GM23338 (cell line): ENCODE results near the gene DLG2. TPM values are rescaled to one million over a fixed set of nuclear protein-coding genes. Genes with fewer than 3 reads are reported as not detected.

Experiments
- ATAC-seq: fragments of 200-7000 bp; cut with Tn5 transposase; 3 replicates; pipeline ENCODE4 v1.9.1; 2020
- DNase-seq: peaks from one replicate; pipeline ENCODE4 v3.0.0-alpha.2; 2015; ENCODE audit warnings: low spot score
- H2AFZ ChIP-seq: fragments of 200-600 bp; sonication (generic); 2 replicates; pipeline ENCODE4 v1.8.0; 2016; ENCODE audit warnings: antibody characterized with exemption, mild to moderate bottlenecking, moderate library complexity
- H3F3A ChIP-seq: fragments of 200-600 bp; sonication (generic); replicated peaks from 2 replicates; pipeline ENCODE4 v1.8.0; 2017; ENCODE audit warnings: antibody characterized with exemption, mixed run types, low read depth
- H3K27ac ChIP-seq: fragments of 200-600 bp; sonication (generic); 2 replicates; pipeline ENCODE4 v1.6.1; 2016; ENCODE audit warnings: low read depth
- H3K27me3 ChIP-seq: fragments of 200-600 bp; sonication (generic); 2 replicates; pipeline ENCODE4 v1.8.0; 2016; ENCODE audit warnings: mild to moderate bottlenecking, mixed run types, moderate library complexity; ENCODE audit not compliant: insufficient read depth
- H3K36me3 ChIP-seq: fragments of 200-600 bp; sonication (generic); 2 replicates; pipeline ENCODE4 v1.8.0; 2016; ENCODE audit warnings: mild to moderate bottlenecking; ENCODE audit not compliant: insufficient read depth
- H3K4me1 ChIP-seq: fragments of 200-600 bp; sonication (generic); 2 replicates; pipeline ENCODE4 v1.8.0; 2016; ENCODE audit warnings: mild to moderate bottlenecking, moderate library complexity; ENCODE audit not compliant: insufficient read depth
- H3K4me2 ChIP-seq: fragments of 200-600 bp; sonication (generic); 2 replicates; pipeline ENCODE4 v1.7.1; 2017; ENCODE audit warnings: mixed run types
- H3K4me3 ChIP-seq: fragments of 200-600 bp; sonication (generic); 2 replicates; pipeline ENCODE4 v1.6.1; 2016; ENCODE audit warnings: mixed run types
- H3K79me2 ChIP-seq: fragments of 200-600 bp; sonication (generic); replicated peaks from 2 replicates; pipeline ENCODE4 v1.8.0; 2017; ENCODE audit warnings: mild to moderate bottlenecking; ENCODE audit not compliant: insufficient read depth
- H3K9me2 ChIP-seq: fragments of 200-600 bp; sonication (generic); 2 replicates; pipeline ENCODE4 v1.8.0; 2017; ENCODE audit not compliant: insufficient read depth
- H4K20me1 ChIP-seq: fragments of 200-600 bp; sonication (generic); replicated peaks from 2 replicates; pipeline ENCODE4 v1.8.0; 2017; ENCODE audit warnings: mild to moderate bottlenecking; ENCODE audit not compliant: insufficient read depth
- H3K27ac Mint-ChIP-seq: 2 replicates; pipeline ENCODE4 v1.8.0; 2020; ENCODE audit warnings: inconsistent platforms, mild to moderate bottlenecking, moderate library complexity, mixed read lengths
- H3K27me3 Mint-ChIP-seq: 3 replicates; pipeline ENCODE4 v1.8.0; 2022; ENCODE audit warnings: low read depth, mild to moderate bottlenecking, moderate library complexity, mixed read lengths, inconsistent platforms; ENCODE audit not compliant: insufficient read depth, poor library complexity
- H3K36me3 Mint-ChIP-seq: 3 replicates; pipeline ENCODE4 v1.8.0; 2021; ENCODE audit warnings: low read depth, mild to moderate bottlenecking, inconsistent platforms, moderate library complexity, mixed read lengths
- H3K4me1 Mint-ChIP-seq: 3 replicates; pipeline ENCODE4 v1.8.0; 2020; ENCODE audit warnings: mild to moderate bottlenecking, inconsistent platforms, mixed read lengths
- H3K4me3 Mint-ChIP-seq: 3 replicates; pipeline ENCODE4 v1.8.0; 2021; ENCODE audit warnings: moderate library complexity, mild to moderate bottlenecking, inconsistent platforms, mixed read lengths
- H3K9me3 Mint-ChIP-seq: 3 replicates; pipeline ENCODE4 v1.8.0; 2020; ENCODE audit warnings: moderate library complexity, mild to moderate bottlenecking, inconsistent platforms, mixed read lengths
- CREB1 ChIP-seq: fragments of 250-450 bp; sonication (Bioruptor Pico); IDR thresholded peaks from 2 replicates; pipeline ENCODE4 v1.5.0; 2020; ENCODE audit warnings: low read depth, mild to moderate bottlenecking, moderate library complexity
- CTCF ChIP-seq, 2 experiments: fragments of 200-600 bp in 1 of 2; sonication (generic) in 1 of 2; conservative IDR thresholded peaks; 2 replicates each; pipeline versions ENCODE4 v1.5.1 to v1.6.1; 2016 to 2017; ENCODE audit warnings: antibody characterized with exemption in 2 of 2, low read depth in 2 of 2, mild to moderate bottlenecking in 2 of 2, moderate library complexity in 1 of 2
- polyA plus RNA-seq: library from polyadenylated mRNA; unstranded; fragments of >200 nt; fragmentation: Nextera tagmentation; extraction: Ambion mirVana; gene quantifications from 2 replicates; pipeline ENCODE4 v1.2.1, GENCODE V29; 2016
- total RNA-seq: library from RNA; depleted of rRNA; stranded (reverse); fragments of >200 nt; shearing (Covaris generic); gene quantifications from 2 replicates; pipeline ENCODE4 v1.2.3, GENCODE V29; 2014
- TF ChIP-seq, protein P1 (sequence below): fragments of 250-450 bp; sonication (Bioruptor Pico); IDR thresholded peaks from 2 replicates; pipeline ENCODE4 v1.5.0; 2020; ENCODE audit warnings: mild to moderate bottlenecking, moderate library complexity

Gene DLG2
- total and polyA plus RNA-seq, 2 experiments from 2014 or later, result 19.8 to 21.5 TPM

DNA sequence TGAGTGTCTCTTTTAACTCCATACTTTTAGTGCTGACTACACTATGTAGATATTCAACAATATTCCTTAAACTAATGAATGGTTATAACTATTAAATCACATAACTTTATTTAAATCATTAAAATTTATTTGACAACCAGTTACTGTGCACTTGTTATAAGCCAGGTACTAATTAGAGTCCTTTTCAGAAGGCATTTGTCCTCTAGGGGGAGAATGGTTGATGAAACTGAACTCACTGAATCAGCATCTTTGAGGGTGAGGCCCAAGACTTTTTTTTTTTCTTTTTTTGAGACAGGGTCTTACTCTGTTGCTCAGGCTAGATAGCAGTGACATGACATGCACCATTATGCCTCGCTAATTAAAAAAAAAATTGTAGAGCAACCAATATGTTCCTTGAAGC is 1825.3 kb downstream of the DLG2 start:
- H2AFZ ChIP-seq, result no peak overlapping the region
- no peaks in the 10 kb centered on the region for H3F3A ChIP-seq
- H3K36me3 Mint-ChIP-seq, result no peaks in the 10 kb centered on the region
- H4K20me1 ChIP-seq, result no peaks in the 10 kb centered on the region
- peak; percentile 64 for DNase-seq
- H3K79me2 ChIP-seq, result no peaks in the 10 kb centered on the region
- ATAC-seq, result peak; percentile 62
- no peak overlapping the region for H3K4me3 ChIP-seq
- peak; percentile 40 to 60 for TF ChIP-seq CTCF (conservative IDR thresholded peaks at IDR 0.05; ENCODE audit: low read depth in 2 of 2)
- TF ChIP-seq, protein P1, sequence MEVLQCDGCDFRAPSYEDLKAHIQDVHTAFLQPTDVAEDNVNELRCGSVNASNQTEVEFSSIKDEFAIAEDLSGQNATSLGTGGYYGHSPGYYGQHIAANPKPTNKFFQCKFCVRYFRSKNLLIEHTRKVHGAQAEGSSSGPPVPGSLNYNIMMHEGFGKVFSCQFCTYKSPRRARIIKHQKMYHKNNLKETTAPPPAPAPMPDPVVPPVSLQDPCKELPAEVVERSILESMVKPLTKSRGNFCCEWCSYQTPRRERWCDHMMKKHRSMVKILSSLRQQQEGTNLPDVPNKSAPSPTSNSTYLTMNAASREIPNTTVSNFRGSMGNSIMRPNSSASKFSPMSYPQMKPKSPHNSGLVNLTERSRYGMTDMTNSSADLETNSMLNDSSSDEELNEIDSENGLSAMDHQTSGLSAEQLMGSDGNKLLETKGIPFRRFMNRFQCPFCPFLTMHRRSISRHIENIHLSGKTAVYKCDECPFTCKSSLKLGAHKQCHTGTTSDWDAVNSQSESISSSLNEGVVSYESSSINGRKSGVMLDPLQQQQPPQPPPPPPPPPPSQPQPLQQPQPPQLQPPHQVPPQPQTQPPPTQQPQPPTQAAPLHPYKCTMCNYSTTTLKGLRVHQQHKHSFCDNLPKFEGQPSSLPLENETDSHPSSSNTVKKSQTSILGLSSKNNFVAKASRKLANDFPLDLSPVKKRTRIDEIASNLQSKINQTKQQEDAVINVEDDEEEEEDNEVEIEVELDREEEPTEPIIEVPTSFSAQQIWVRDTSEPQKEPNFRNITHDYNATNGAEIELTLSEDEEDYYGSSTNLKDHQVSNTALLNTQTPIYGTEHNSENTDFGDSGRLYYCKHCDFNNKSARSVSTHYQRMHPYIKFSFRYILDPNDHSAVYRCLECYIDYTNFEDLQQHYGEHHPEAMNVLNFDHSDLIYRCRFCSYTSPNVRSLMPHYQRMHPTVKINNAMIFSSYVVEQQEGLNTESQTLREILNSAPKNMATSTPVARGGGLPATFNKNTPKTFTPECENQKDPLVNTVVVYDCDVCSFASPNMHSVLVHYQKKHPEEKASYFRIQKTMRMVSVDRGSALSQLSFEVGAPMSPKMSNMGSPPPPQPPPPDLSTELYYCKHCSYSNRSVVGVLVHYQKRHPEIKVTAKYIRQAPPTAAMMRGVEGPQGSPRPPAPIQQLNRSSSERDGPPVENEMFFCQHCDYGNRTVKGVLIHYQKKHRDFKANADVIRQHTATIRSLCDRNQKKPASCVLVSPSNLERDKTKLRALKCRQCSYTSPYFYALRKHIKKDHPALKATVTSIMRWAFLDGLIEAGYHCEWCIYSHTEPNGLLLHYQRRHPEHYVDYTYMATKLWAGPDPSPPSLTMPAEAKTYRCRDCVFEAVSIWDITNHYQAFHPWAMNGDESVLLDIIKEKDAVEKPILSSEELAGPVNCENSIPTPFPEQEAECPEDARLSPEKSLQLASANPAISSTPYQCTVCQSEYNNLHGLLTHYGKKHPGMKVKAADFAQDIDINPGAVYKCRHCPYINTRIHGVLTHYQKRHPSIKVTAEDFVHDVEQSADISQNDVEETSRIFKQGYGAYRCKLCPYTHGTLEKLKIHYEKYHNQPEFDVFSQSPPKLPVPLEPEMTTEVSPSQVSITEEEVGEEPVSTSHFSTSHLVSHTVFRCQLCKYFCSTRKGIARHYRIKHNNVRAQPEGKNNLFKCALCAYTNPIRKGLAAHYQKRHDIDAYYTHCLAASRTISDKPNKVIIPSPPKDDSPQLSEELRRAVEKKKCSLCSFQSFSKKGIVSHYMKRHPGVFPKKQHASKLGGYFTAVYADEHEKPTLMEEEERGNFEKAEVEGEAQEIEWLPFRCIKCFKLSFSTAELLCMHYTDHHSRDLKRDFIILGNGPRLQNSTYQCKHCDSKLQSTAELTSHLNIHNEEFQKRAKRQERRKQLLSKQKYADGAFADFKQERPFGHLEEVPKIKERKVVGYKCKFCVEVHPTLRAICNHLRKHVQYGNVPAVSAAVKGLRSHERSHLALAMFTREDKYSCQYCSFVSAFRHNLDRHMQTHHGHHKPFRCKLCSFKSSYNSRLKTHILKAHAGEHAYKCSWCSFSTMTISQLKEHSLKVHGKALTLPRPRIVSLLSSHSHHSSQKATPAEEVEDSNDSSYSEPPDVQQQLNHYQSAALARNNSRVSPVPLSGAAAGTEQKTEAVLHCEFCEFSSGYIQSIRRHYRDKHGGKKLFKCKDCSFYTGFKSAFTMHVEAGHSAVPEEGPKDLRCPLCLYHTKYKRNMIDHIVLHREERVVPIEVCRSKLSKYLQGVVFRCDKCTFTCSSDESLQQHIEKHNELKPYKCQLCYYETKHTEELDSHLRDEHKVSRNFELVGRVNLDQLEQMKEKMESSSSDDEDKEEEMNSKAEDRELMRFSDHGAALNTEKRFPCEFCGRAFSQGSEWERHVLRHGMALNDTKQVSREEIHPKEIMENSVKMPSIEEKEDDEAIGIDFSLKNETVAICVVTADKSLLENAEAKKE (CRISPR knock-in tag), result no peak
- H3K9me2 ChIP-seq, result no peaks in the 10 kb centered on the region
- no peak overlapping the region for H3K4me2 ChIP-seq
- no peak overlapping the region for H3K4me3 Mint-ChIP-seq
- no peaks in the 10 kb centered on the region for H3K27me3 Mint-ChIP-seq
- H3K27me3 ChIP-seq, result no peaks in the 10 kb centered on the region
- no peaks in the 10 kb centered on the region for H3K9me3 Mint-ChIP-seq
- no peak overlapping the region; the same call in 1 of the 2 replicates for H3K27ac Mint-ChIP-seq
- no peaks in the 10 kb centered on the region for H3K4me1 ChIP-seq
- no peaks in the 10 kb centered on the region for H3K36me3 ChIP-seq
- no peak overlapping the region for H3K27ac ChIP-seq
- H3K4me1 Mint-ChIP-seq, result peaks cover 6% of the 10 kb centered on the region; the same call in 2 of the 3 replicates

- no peaks in the 10 kb centered on the region for H3K9me2 ChIP-seq
- no peaks in the 10 kb centered on the region for H3K36me3 Mint-ChIP-seq
- no peak overlapping the region for H3K4me2 ChIP-seq
- H3K9me3 Mint-ChIP-seq, result no peaks in the 10 kb centered on the region
- H4K20me1 ChIP-seq, result no peaks in the 10 kb centered on the region
- H2AFZ ChIP-seq, result no peak overlapping the region
- no peak overlapping the region for H3K27ac Mint-ChIP-seq
- ATAC-seq, result no peak
- no peaks in the 10 kb centered on the region for H3K4me1 ChIP-seq
- H3K27me3 ChIP-seq, result no peaks in the 10 kb centered on the region
- no peak overlapping the region for H3K4me3 Mint-ChIP-seq
- H3K27ac ChIP-seq, result no peak overlapping the region
- H3K27me3 Mint-ChIP-seq, result no peaks in the 10 kb centered on the region
- H3K4me1 Mint-ChIP-seq, result no peaks in the 10 kb centered on the region
- H3K4me3 ChIP-seq, result no peak overlapping the region
- DNase-seq, result no peak
- H3K36me3 ChIP-seq, result no peaks in the 10 kb centered on the region
- no peaks in the 10 kb centered on the region for H3F3A ChIP-seq
- H3K79me2 ChIP-seq, result no peaks in the 10 kb centered on the region
- TF ChIP-seq CREB1 (CRISPR knock-in tag) (no peak), CTCF (conservative IDR thresholded peaks at IDR 0.05; ENCODE audit: low read depth in 2 of 2) (no peak)
Measured at GRCh38 chr11:83793310-83793709, 1833.8 kb downstream of the DLG2 start.
